Hematopoietic multipotent progenitor cell (in vitro differentiated cells): ENCODE measurements around the gene LRSAM1. TPM values are rescaled to one million over a fixed set of nuclear protein-coding genes. Genes with fewer than 3 reads are reported as not detected.
A peak's percentile ranks its signal among the peaks of the same experiment; 100 is the strongest.

ENCODE experiments used
- DNase-seq, 3 donors: peaks; one replicate each; pipeline ENCODE4 v3.0.0-alpha.2; 2011 to 2015; ENCODE audit warnings: low read depth in 2 of 3, low spot score in 2 of 3
- total RNA-seq: library from RNA; depleted of rRNA; stranded (reverse); fragments of >200 nt; gene quantifications from one replicate; pipeline ENCODE4 v1.2.3, GENCODE V29; 2012

Gene LRSAM1
- total RNA-seq: 14.0 TPM

- DNase-seq: peak; percentile 94 to 99 (median 96)
Measured at GRCh38 chr9:127450830-127451607, at the start of gene LRSAM1, which contains the start of gene RPL12. TSS of gene LRSAM1 (plus strand) at chr9:127451510. CDS start at chr9:127454528, 3,018 bp downstream. TSS of gene RPL12 (minus strand) at chr9:127451406. CDS start at chr9:127451317, 89 bp downstream.

DNA sequence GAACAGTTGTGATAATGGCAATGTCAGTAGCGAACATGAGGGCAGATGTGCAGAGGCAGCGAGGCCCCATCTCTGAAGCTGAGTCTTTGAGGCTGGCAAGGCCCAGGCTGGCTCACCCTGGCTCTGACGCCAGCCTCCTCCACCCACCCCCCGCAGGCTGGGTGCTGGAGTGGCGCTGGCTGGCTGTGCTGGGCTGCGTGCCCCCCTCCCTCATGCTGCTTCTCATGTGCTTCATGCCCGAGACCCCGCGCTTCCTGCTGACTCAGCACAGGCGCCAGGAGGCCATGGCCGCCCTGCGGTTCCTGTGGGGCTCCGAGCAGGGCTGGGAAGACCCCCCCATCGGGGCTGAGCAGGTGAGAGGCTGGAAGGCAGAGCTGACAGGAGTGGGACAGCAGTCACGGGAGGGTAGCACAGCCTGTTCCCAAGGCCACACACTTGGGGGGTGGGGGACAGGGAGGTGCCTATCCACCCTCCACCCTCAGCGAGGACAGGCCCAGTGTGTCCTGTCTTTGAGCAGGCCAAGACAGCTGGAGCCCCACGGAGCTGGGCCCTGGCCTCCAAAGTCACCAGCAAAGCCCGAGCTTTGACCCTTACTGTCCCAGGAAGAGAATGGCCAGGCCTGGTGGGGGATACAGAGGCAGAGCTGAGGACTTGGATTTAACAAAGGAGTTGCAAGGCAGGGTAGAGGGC lies 48.8 kb upstream of the LRSAM1 start:
- DNase-seq: peak in 1 of 3 donors; percentile 29

DNA sequence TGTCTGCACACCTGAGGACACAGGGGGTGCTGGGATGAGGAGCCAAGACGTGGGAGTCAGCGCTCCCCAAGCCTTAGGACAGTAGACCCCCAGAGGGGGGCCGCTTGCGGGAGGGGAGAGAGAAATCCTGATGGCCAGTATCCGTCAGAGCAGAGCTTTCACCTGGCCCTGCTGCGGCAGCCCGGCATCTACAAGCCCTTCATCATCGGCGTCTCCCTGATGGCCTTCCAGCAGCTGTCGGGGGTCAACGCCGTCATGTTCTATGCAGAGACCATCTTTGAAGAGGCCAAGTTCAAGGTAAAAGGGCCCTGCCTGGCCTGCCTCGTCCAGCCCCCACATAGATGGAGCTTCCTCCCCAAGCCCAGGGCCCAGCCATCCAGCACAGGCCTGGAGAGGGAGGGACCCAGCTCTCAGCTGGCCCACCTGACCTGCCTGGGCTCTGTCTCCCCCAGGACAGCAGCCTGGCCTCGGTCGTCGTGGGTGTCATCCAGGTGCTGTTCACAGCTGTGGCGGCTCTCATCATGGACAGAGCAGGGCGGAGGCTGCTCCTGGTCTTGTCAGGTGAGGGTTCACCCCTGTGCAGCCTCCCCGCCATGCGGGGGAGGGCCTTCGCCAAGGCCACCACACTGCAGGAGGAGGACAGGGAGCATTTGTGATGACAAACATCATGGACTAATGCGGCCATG lies 47.7 kb upstream of the LRSAM1 start:
- DNase-seq: no peak

- DNase-seq: no peak
Measured at GRCh38 chr9:127404631-127405030, 46.7 kb upstream of the LRSAM1 start.

DNA sequence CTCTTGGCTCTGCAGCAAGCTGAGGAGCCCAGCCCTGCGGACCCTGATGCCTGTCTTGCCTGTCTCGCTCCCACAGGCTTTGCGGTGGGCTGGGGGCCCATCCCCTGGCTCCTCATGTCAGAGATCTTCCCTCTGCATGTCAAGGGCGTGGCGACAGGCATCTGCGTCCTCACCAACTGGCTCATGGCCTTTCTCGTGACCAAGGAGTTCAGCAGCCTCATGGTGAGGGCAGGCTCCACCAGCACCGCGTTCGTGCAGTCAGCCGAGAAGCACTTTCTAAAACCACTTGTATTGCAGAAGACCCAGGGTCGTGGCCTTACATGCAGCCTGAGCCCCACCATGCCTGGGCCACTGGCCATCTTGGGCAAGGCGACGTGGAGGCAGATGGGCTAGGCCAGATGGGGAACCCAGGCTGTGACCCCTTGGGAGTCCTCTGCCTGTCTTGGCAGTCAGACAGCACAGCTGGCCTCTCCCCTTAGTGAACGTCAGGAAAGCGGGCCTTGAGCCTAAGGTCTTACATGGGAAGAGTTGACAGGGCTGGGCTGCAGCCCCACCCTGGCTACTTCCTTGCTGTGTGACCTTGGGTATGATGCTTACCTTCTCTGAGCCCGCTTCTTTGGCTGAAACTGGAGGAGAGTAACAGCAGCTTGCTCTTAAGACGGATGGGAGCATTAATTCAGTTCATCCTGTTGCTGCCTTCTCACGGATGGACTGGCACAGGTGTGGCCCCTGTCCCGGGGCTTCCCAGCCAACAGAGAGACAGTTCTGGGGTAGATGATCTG lies 45.8 kb upstream of the LRSAM1 start:
- no peak for DNase-seq

GRCh38 chr9:127406799-127407491 lies 44.4 kb upstream of the LRSAM1 start:
- no peak for DNase-seq

DNA sequence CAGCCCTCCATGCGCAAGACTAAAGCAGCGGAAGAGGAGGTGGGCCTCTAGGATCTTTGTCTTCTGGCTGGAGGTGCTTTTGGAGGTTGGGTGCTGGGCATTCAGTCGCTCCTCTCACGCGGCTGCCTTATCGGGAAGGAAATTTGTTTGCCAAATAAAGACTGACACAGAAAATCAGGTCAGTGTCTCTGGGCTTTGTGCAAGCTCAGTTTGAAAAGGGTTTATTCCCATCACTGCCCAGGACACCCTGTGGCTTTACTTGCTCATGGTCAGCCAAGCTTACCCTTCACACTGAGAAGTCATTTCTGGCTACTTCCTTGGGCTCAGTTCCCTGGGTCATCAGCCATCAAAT lies 43.8 kb upstream of the LRSAM1 start:
- DNase-seq: no peak

DNA sequence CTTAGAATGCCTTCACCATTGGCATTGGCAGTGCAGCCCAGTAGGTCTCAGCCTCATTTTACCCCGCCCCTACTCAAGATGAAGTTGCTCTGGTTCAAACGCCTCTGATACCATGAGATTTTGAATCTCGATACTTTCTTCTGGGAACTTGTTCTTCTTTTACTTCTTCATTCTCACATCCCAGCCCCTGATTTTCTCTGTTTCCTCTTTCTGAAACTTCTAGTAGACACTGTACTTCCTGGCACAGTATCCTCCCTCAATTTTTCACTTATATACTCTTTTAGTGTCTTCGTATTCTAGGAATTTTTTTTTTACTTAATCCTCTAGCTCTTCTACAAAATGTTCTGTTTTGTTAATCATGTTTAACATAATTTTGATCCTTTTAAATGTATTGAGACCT lies 40.2 kb upstream of the LRSAM1 start:
- no peak for DNase-seq

DNA sequence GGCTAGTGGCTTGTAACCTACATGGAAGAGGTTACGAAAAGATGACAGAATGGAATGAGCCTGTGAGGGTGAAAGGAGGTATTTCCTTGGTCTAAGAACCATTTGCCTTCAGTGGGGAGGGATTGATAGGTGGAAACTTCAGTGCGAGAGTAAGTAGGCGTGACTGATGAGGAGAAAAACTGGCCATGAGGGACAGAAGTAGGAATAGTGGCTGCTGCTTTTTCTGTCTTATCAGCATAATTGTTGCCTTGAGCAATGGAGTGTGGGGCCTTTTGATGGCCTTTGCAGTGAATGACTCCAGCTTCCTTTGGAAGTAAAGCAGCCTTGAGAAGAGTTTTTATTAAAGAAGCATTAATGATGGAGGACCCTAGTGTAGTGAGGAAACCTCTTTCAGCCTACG lies 36.2 kb upstream of the LRSAM1 start:
- DNase-seq: no peak

DNA sequence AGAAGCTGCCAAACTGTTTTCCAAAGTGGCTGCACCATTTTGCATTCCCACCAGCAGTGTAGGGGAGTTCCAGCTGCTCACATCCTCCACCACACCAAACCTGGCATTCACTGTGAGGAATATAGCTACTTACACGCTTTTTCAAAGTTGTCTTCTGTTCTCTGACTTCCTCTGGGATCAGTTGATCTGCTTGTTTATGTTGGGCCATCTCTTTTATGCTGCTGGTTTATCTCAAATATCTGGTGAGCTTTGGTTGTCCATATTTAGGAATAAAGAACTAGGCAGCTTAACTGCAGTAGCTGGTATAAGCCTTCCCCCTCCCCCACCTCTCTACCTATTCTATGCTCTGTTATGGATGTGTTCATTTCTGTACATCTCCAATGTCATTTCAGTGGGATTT lies 35.7 kb upstream of the LRSAM1 start:
- no peak for DNase-seq

DNA sequence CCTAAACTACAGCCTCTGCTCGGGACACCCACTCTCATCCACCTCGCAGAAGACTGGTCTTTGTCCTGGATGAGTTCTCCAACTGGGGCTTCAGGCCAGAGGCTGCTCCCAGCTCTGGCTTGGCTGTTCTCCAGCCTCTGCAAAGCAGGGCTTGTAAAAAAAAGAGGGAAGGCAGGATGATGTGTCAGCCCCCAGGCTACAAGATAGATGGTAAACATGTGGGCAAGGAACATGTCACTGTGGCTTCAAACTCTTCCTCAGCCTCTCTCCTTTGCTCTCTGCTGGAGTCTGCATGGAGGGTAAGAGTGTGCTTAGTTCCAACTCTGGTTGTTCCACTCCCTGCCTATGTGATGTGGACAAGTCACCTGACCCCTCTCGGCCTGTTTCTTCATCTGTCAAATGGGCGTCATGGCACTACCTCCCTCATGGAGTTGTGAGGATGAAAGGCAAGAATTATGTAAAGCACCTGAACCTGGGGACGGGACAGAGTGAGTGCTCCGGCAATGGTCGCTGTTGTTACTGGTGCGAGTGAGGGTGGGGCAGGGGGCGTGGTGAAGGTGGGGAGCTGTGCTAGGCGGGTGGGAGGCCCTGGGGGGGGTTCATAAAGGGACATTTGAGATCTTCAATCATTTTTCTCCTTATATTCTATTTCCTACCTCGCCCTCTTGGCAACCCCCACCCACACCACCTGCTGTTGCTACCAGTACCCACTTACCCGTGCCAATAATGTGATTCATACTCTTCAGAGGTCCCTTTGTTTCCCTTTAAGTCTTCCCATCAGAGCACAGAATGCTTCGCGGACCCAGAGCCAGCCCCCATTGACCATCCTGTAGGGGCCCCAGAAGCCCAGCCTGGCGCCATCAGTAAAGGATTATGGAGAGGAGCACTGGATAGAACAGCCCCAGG lies 33.9 kb upstream of the LRSAM1 start:
- no peak for DNase-seq

- peak in 2 of 3 donors; percentile 63 to 66 for DNase-seq
Measured at GRCh38 chr9:127418037-127418471, 33.3 kb upstream of the LRSAM1 start.

DNA sequence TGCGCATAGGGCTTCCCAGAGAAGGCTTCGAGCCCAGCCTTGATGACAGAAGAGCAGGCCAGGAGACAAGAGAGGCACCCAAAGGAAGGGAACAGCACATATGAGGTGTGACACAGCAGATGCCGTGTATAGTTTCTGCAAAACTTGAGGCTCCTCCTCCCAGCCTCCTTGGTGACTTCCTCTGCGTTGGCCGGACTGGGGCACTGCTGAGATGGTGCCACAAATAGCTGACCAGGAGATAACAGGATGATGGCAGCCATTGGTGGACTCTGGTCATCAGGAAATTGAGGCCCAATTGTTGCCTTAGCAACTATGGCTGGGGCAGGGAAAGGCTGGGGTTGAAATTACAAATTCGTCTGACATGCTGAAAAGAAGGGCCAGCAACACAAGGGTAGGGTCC lies 32.0 kb upstream of the LRSAM1 start:
- no peak for DNase-seq

GRCh38 chr9:127421057-127421456 lies 30.3 kb upstream of the LRSAM1 start:
- no peak for DNase-seq

- DNase-seq: no peak
Measured at GRCh38 chr9:127422133-127422782, 29.1 kb upstream of the LRSAM1 start.

- DNase-seq: no peak
Measured at GRCh38 chr9:127422787-127423186, 28.5 kb upstream of the LRSAM1 start.

- DNase-seq: no peak
Measured at GRCh38 chr9:127423476-127423933, 27.8 kb upstream of the LRSAM1 start.

DNA sequence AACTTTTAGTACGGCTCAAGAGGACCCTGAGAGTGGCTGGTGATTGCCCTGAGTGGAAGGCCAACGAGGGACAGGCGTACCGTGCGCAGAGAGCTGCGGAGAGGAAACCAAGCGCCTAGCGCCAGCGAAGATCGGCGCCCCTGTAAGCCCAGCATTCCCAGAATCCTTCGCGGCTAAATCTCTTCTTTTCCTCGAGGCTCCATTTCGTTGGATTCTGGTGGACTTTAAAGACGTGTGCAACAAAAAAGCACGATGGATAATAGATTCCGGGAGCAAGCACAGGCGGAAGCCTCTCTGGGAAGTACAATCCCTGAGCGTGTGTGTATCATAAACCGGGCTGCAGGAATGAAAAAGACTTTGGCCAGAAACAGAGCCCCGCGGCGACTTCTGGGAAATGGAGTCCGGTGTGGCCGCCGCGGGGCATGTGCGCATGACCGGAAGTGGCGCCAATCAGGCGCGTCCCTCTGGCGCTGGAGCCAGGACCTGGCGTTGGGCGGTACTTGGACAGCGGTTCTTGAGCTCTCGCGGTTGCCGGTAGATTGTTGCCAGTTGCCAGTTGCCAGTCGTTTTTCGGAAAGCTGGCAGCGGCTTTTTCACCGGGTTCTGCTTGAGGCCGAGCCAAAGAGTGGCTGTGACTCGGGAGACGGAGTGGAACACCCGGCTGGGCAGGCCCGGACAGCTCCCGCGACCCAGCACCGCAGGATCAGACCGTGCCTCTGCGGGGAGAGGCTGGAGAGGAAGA lies 27.2 kb upstream of the LRSAM1 start, which contains the start of gene ZNF79:
Gene ZNF79 (plus strand): TSS at position 449 of the 742 bp plus-strand sequence. CDS start 406 bp downstream, outside the sequence.
- peak; percentile 76 to 94 (median 92) for DNase-seq
